OCI-M2 (cell line): ENCODE data around the gene MYBPHL.

ENCODE experiments used
- DNase-seq: peaks from one replicate; lab custom pipeline; 2025; ENCODE audit not compliant: unreplicated experiment; lab: John Stamatoyannopoulos, UW

MYBPHL gene

DNA sequence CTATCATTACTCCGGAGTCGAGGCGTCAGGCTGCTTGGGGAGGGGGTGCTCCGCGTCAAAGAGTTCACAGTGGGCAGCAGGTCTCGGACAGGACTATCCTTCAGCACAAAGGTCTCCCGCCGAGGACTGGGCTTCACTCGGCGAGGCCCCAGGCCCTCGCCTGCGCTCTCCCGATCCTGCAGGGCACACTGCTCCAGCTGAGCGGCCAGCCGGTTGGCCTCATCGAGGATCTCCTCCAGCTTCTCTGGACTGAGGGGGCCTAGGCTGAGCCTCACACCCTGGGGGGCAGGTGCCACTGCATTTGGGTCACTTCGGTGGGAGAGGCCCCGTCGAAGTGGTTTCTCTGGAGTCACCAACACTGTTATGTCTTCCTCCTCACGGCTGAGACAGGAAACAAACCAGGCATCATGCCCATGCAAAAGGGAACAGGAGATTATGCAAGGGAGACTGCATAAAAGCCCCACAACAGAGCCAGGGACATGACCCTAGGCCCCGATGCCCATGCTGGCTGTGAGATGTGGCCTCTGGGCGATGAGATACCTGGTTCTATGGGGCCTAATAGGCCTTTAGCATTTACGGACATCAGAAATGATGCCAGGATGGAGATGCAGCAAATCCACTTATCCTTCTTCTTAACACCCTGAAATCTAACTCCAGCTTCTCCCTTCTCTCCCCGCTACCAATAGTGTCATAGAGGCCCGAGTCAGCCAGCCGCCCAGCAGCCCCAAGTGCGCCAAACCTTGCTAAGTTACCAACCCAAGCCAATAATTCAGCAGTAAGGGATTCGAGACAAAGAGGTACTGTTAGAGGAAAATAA lies 24.9 kb downstream of the MYBPHL start:
- DNase-seq, result no peak

DNA sequence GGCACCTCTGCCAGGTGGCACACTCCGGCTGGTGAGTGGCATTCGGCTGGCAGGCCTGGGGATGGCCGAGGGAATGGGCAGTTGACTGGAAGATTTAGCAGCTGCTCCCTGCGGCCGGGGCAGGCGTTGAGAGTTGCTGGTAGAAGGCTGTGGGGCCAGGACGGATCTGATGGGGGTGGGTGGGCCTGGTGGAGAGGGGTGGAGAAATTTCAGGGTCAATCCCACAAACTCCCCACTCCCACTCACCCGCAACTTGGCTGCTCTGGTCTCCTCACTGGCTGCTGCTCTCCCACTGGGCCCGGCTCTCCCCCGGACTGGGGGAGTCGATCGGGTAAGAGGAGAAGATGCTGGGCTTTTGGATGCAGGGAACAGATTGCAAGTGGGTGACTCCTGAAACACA lies 25.9 kb downstream of the MYBPHL start:
- DNase-seq, result no peak

DNA sequence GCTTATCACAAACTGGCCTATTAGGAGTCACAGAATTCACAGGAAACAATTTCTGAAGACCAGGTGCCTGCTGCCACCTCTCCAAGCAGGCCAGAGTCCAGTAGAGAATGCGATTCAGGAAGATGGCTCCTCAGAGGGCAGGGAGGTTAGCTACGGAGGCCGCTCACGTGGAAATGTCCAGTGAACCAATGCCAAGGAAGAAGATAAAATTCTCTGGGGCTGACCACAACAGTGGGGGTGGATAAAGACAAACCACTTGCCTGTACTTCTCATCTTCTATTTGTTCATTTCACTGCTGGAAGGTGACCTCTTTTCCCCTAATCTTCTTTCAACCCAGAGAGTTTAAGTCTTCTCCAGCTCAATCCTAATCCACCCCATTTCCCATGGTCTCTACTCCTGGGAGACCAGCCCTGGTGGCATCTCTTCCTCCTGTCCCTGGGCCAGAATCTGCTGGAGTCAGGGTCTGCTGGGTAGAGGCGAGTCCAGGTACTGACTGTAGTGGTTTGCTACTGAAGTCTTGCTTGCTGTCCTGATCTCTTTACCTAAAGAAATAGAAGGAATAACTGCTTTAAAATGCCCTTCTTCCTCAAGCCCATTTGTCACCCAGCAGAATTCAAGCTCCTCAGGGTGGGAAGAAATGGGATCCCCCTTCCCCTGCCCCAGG lies 27.1 kb downstream of the MYBPHL start:
- no peak for DNase-seq

DNA sequence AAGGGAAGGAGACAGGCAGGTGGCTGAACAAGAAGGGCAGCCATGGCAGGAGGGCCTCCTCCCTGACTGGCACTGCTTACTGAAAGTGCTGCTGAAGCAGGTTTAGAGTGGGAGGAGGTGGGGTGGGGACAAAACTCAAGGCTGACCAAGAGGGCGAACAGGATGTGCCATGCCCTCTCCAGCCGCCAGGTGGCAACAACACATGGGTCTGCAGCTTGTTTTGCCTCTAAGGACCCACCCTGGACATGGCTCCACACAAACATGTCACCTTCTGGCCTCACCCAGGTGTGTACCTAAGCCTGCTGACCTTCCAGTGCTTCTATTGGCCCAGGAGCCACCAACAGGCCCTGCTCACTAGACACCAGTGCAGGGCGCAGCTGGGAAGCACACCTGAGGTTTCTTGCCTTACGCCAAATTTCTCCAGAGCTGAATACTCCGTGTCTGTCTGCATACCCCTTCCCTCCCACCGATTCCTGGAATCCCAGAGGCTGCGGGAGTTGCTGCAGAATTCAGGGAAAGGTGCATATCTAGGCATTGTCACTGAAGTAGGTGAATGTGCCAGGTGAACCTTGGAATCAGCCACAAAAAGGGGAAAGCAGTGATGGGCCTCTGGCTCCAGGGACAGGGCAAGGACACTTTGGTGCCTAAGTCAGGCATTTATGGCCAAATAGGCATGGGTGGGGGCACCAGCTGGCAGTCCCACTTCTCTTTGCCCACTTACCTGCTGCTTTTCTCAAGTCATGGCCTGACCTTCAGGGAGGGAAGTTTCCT lies 29.2 kb downstream of the MYBPHL start:
- peak; percentile 37 for DNase-seq

DNA sequence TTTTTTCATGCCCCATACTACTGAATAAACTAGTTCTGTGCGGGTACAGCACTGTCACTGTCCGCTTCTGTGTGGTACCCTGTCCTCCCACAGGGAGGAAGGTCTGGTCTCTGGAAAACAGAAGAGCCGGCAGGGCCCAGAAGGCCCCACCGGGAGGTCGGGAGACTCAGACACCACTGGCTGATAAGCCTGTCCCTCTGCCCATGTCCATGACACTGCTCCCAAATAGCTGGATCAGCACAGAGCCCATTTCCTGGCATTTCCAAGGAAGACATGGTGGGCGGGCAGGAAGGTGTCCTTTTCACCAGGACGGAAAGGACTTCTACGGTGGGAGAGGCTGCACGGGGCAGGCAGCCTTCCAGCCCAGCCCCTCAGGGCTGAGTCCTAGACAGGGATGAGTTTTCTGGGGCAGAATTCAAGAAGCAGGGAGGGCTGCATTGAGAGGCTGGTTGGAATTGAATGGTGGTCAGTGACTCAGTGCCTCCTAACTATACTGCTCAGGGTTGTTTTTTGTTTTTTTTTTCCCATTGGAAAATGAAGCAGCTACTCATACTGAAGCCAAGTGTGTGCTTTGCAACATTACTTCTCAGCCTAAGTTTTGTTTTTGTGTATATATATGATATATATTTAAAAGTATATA lies 31.0 kb downstream of the MYBPHL start:
- DNase-seq, result no peak

DNA sequence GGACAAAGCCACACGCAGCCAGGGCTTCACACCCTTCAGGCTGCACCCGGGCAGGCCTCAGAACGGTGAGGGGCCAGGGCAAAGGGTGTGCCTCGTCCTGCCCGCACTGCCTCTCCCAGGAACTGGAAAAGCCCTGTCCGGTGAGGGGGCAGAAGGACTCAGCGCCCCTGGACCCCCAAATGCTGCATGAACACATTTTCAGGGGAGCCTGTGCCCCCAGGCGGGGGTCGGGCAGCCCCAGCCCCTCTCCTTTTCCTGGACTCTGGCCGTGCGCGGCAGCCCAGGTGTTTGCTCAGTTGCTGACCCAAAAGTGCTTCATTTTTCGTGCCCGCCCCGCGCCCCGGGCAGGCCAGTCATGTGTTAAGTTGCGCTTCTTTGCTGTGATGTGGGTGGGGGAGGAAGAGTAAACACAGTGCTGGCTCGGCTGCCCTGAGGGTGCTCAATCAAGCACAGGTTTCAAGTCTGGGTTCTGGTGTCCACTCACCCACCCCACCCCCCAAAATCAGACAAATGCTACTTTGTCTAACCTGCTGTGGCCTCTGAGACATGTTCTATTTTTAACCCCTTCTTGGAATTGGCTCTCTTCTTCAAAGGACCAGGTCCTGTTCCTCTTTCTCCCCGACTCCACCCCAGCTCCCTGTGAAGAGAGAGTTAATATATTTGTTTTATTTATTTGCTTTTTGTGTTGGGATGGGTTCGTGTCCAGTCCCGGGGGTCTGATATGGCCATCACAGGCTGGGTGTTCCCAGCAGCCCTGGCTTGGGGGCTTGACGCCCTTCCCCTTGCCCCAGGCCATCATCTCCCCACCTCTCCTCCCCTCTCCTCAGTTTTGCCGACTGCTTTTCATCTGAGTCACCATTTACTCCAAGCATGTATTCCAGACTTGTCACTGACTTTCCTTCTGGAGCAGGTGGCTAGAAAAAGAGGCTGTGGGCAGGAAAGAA lies 32.0 kb downstream of the MYBPHL start:
- no peak for DNase-seq

DNA sequence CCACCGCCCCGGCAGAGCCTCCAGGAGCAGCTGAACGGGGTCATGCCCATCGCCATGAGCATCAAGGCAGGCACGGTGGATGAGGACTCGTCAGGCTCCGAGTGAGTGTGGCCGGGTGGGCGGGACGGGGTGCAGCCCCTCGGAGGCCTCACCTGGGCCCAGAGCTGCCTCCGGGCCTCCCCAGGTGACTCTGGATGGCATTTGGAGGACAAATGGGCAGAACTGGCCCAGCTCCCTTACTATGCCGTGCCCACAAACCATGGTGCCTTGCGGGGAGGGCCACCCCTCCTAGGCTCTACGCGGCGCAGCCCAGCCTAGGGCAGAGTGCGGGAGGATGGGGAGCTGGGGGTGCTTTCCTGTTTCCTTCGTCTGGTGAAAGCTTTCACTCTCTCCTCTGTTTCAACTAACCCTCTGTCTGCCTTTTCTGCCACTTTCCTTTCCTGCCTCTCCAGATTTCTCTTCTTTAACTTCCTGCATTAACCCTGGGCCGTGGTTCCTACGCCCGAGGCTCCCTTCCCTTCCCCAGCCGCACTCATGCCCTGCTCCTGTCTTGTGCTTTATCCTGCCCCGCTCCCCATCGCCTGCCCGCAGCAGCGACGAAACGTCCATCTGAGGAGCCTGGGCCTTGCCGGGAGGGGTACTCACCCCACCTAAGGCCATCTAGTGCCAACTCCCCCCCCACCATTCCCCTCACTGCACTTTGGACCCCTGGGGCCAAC lies 33.1 kb downstream of the MYBPHL start:
- DNase-seq, result no peak

DNA sequence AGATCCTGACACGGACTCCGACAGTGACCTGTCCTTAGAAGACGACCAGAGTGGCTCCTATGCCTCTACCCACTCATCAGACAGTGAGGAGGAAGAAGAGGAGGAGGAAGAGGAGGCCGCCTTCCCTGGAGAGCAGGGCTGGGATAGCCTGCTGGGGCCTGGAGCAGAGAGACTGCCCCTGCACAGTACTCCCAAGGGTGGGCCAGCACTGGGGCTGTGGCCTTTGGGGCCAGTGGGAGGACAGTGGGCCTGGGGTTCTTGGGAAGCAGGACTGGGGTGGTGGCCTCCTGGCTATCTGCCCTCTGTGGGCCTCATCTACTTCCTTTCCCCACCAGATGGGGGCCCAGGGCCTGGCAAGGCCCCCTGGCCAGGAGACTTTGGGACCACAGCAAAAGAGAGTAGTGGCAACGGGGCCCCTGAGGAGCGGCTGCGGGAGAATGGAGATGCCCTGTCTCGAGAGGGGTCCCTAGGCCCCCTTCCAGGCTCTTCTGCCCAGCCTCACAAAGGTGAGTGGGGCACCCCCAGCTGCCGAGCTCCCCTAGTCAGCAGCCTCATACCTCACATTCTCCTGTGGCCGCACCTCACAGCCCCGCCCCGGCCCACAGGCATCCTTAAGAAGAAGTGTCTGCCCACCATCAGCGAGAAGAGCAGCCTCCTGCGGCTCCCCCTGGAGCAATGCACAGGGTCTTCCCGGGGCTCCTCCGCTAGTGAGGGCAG lies 33.8 kb downstream of the MYBPHL start:
- DNase-seq, result no peak

DNA sequence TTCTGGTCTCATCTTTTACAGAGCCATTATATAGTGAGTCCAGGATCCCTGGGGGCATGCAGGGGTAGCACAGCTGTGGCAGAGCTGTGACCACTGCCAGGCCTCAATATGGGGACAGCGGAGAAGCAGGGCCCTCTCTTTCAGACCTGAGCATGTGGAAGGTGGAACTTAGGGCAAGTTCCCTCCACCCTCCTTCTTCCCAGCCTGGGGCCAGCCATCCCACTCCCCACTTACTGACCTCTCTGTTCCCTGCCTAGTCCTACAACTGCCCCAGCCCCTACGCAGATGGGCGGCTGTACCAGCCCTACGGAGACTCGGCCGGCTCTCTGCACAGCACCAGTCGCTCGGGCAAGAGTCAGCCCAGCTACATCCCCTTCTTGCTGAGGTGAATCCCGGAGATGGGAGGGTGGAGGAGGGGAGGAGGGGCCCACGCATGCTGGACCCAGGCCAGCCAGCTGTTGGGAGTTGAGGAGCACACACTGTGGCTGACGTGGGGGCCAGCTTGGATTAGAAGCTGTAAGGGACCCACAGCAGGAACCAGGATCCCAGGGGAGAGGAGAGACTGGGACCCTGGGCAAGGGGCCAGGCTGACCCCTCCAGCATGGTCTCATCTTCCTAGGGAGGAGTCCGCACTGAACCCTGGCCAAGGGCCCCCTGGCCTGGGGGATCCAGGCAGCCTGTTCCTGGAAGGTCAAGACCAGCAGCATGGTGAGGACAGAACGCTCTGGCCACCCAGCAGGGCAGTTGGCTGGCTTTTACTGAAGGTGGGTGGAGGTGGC lies 34.6 kb downstream of the MYBPHL start:
- no peak for DNase-seq

DNA sequence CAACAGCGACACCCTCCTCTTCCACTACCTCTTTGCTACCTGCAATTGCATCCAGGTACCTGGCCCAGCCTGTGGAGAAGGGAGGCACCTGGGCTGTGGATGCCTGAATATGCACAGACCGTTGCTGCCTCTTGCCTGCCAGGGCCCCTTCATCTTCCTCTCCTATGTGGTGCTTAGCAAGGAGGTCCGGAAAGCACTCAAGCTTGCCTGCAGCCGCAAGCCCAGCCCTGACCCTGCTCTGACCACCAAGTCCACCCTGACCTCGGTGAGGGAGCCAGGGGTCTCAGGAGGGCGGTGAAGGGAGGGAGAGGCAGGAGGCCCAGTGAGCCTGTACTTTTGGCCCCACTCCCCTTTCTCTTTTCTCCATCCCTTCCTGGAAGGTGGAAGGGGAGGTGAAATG lies 35.4 kb downstream of the MYBPHL start:
- no peak for DNase-seq

DNA sequence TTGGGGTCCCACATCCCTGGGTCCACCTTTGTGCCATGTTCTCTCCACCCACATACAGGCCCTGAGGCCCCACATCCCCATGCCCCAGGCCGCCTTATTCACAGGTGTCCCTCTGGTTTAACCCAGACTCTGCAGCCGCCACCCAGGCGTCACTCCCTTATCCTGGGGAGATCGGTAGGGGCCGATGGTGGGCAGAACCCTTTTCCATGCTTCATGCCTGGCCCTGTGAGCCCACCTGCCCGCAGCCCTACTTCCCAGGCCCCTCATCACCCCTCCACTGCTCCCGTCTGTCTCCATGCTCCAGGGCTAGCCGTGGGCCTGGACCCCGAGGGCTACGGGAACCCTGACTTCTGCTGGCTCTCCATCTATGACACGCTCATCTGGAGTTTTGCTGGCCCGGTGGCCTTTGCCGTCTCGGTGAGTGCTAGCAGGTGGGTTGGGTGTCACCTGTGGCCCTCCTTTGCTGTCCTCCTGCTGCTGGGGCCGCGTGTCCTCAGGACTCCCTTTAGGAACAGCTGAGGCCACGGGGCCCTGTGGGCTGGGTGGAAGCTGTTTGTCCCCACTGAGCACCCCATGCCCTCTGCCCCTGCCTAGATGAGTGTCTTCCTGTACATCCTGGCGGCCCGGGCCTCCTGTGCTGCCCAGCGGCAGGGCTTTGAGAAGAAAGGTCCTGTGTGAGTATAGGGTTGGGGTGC lies 36.0 kb downstream of the MYBPHL start:
- DNase-seq, result no peak

DNA sequence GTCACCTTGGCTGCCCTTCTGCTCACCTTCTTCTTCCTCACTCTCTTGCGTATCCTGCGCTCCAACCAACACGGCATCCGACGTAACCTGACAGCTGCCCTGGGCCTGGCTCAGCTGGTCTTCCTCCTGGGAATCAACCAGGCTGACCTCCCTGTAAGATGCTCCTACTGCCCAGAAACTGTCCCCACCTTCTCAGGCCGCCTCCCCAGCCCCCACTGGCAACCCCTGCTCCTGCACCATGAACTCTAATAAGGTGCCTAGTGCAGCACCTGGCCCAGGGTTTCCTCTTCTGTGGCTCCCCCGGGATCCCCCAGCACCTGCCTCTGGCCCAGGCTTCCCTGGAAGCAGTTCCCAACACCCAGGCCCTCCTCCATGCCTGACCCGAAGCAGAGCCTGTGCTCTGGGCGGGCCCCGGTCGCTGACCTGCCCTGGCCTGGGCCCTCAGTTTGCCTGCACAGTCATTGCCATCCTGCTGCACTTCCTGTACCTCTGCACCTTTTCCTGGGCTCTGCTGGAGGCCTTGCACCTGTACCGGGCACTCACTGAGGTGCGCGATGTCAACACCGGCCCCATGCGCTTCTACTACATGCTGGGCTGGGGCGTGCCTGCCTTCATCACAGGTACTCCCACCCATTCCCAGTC lies 36.7 kb downstream of the MYBPHL start:
- no peak for DNase-seq

DNA sequence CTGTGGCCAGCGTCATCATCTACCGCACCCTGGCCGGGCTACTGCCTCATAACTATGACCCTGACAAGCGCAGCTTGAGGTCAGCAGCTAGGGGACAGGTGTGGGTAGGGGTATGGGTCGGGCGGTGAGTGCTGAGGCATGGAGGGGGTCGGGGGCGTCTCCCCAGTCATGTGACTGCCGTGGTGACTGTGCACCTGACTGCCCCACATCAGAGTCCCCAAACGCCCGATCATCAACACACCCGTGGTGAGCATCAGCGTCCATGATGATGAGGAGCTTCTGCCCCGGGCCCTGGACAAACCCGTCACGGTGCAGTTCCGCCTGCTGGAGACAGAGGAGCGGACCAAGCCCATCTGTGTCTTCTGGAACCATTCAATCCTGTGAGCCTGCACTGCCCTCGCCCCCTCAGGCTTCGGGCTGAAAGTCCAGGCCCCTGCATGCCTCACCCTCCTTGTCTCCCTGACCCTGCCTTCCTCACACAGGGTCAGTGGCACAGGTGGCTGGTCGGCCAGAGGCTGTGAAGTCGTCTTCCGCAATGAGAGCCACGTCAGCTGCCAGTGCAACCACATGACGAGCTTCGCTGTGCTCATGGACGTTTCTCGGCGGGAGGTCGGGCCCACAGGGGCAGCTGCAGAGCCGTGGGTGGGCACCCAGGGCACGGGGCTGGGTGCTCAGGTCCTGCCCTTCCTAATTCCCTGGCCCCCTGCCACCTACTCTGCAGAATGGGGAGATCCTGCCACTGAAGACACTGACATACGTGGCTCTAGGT lies 37.4 kb downstream of the MYBPHL start:
- DNase-seq, result no peak

DNA sequence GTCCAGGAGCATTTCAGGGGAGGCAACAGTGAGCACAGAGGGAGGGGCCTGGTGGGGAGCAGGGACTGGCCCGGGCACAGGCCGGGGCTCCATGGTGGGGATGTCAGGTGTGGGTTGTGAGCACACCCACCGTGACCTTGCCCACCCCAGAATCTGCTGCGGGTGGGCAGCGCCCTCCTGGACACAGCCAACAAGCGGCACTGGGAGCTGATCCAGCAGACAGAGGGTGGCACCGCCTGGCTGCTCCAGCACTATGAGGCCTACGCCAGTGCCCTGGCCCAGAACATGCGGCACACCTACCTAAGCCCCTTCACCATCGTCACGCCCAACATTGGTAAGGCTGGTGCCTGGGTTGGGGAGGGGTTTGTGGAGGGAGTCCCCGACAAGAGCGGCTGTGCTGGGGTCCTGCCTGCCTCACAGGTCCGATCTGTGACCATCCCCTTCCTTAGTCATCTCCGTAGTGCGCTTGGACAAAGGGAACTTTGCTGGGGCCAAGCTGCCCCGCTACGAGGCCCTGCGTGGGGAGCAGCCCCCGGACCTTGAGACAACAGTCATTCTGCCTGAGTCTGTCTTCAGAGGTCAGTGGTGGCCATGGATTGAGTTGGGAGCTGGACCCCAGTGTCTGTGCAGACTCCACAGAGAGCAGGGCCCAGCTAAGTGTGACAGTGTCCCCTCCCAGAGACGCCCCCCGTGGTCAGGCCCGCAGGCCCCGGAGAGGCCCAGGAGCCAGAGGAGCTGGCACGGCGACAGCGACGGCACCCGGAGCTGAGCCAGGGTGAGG lies 38.2 kb downstream of the MYBPHL start:
- DNase-seq, result no peak

DNA sequence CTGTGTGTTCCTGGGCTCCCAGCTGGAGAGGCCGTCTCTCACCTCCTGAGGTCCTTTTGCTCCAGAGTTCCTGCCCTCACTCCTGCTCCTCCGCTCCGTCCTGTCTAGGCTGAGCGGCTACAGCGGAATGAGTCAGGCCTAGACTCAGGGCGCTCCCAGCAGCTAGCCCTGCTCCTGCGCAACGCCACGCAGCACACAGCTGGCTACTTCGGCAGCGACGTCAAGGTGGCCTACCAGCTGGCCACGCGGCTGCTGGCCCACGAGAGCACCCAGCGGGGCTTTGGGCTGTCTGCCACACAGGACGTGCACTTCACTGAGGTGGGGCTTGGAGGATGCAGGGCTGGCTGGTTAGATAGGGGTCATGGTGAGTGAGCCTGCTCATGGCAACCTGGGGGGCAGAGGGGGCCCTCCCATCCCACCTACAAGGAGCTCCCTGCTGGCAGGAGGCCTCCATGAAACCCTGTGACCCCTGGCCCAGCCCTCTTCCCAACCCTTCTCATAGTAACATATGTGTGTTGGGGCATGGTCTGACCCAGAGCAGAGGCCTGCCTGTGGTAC lies 39.0 kb downstream of the MYBPHL start:
- no peak for DNase-seq
